SK-N-SH (cell line): ENCODE data around the gene BDKRB2.

Experiments
- MXI1 ChIP-seq: IDR thresholded peaks from 2 replicates; pipeline ENCODE4 v1.6.1; 2012; ENCODE audit warnings: mild to moderate bottlenecking, low read depth, low read length, improper control_type of control experiment
- NFIC ChIP-seq: IDR thresholded peaks from 2 replicates; pipeline ENCODE4 v1.4.0; 2012; ENCODE audit warnings: borderline replicate concordance
- POLR2AphosphoS5 ChIP-seq: IDR thresholded peaks from 2 replicates; pipeline ENCODE4 v1.6.1; 2012; ENCODE audit warnings: low read depth, low read length
- RCOR1 ChIP-seq: fragments of 150-350 bp; IDR thresholded peaks from 2 replicates; pipeline ENCODE4 v1.6.1; 2017; ENCODE audit warnings: antibody characterized with exemption, low read length
- SMC3 ChIP-seq: IDR thresholded peaks from 2 replicates; pipeline ENCODE4 v1.6.1; 2012; ENCODE audit warnings: low read depth, low read length, improper control_type of control experiment
- TAF1 ChIP-seq: IDR thresholded peaks from 2 replicates; pipeline ENCODE4 v1.6.1; 2012; ENCODE audit warnings: low read depth, mild to moderate bottlenecking, low read length, moderate library complexity, borderline replicate concordance
- TCF12 ChIP-seq: IDR thresholded peaks from 2 replicates; pipeline ENCODE4 v1.4.0; 2012
- TF ChIP-seq, protein P1 (sequence below): fragments of 200-600 bp; sonication (generic); IDR thresholded peaks from 2 replicates; pipeline ENCODE4 v1.6.1; 2017; ENCODE audit warnings: antibody characterized with exemption, mild to moderate bottlenecking, moderate library complexity
- TF ChIP-seq, protein P2 (sequence below): IDR thresholded peaks from 2 replicates; pipeline ENCODE4 v1.6.1; 2012; ENCODE audit warnings: mild to moderate bottlenecking, low read depth, low read length, moderate library complexity

DNA sequence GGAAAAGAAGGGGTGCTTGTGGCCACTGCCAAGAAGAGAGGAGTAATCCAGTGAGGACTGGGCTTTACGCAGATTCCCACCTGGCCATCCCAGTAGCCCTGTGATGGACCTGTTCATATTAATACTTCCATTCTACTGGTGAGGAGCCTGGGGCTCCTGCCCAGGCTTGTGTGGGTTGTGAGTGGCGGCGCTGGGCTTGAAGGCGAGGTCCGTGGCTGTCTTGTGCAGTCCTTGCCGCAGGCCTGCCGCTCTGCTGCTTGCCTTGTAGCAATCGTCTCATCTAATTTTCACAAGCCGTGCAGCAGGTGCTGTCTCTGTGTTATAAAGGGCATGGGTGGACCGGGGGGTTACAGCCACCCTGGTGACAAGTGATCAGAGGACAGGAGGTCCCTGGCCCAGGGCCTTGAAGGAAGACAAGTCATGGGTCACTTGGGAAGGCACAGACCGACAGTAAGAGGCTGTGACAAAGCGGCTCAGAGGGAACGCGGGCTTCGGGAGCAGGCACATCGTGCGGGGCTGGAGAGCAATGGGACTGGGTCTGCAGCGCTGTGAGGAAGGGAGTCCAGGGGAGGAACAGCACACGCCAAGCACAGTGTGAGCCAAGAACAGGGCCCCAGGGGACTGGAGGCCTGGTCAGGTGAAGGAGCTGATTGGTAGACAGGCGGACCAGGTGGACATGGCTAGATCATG is 7.3 kb upstream of the BDKRB2 start:
- TF ChIP-seq SMC3 = no peak
- TF ChIP-seq RCOR1 = no peak
- TF ChIP-seq MXI1 = no peak
- TF ChIP-seq, protein P1, sequence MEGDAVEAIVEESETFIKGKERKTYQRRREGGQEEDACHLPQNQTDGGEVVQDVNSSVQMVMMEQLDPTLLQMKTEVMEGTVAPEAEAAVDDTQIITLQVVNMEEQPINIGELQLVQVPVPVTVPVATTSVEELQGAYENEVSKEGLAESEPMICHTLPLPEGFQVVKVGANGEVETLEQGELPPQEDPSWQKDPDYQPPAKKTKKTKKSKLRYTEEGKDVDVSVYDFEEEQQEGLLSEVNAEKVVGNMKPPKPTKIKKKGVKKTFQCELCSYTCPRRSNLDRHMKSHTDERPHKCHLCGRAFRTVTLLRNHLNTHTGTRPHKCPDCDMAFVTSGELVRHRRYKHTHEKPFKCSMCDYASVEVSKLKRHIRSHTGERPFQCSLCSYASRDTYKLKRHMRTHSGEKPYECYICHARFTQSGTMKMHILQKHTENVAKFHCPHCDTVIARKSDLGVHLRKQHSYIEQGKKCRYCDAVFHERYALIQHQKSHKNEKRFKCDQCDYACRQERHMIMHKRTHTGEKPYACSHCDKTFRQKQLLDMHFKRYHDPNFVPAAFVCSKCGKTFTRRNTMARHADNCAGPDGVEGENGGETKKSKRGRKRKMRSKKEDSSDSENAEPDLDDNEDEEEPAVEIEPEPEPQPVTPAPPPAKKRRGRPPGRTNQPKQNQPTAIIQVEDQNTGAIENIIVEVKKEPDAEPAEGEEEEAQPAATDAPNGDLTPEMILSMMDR = no peak
- TF ChIP-seq, protein P2, sequence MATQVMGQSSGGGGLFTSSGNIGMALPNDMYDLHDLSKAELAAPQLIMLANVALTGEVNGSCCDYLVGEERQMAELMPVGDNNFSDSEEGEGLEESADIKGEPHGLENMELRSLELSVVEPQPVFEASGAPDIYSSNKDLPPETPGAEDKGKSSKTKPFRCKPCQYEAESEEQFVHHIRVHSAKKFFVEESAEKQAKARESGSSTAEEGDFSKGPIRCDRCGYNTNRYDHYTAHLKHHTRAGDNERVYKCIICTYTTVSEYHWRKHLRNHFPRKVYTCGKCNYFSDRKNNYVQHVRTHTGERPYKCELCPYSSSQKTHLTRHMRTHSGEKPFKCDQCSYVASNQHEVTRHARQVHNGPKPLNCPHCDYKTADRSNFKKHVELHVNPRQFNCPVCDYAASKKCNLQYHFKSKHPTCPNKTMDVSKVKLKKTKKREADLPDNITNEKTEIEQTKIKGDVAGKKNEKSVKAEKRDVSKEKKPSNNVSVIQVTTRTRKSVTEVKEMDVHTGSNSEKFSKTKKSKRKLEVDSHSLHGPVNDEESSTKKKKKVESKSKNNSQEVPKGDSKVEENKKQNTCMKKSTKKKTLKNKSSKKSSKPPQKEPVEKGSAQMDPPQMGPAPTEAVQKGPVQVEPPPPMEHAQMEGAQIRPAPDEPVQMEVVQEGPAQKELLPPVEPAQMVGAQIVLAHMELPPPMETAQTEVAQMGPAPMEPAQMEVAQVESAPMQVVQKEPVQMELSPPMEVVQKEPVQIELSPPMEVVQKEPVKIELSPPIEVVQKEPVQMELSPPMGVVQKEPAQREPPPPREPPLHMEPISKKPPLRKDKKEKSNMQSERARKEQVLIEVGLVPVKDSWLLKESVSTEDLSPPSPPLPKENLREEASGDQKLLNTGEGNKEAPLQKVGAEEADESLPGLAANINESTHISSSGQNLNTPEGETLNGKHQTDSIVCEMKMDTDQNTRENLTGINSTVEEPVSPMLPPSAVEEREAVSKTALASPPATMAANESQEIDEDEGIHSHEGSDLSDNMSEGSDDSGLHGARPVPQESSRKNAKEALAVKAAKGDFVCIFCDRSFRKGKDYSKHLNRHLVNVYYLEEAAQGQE = no peak
- no peak for TF ChIP-seq TCF12
- no peak for TF ChIP-seq POLR2AphosphoS5
- TF ChIP-seq NFIC = no peak
- no peak for TF ChIP-seq TAF1
